GM18873 (cell line): ENCODE results near the gene PLA2G2D.
"Not testable (repeated sequence)": the region's sequence is repeated elsewhere in the genome, so short reads cannot be mapped to it uniquely, and the experiment has no call there.

Experiments
- ATAC-seq: cut with Tn5 transposase; IDR thresholded peaks from one replicate; pipeline ENCODE4 v1.9.1; 2021; ENCODE audit warnings: mild to moderate bottlenecking, moderate library complexity, moderate number of reproducible peaks; ENCODE audit not compliant: unreplicated experiment, low FRiP score

Gene PLA2G2D

GRCh38 chr1:20143734-20144565 lies 24.6 kb upstream of the PLA2G2D start:
- ATAC-seq = no peak

GRCh38 chr1:20143318-20143717 lies 24.0 kb upstream of the PLA2G2D start:
- no peak for ATAC-seq

- no peak for ATAC-seq
Measured at GRCh38 chr1:20142001-20142710, 22.8 kb upstream of the PLA2G2D start.

- ATAC-seq = no peak
Measured at GRCh38 chr1:20141466-20141865, 22.1 kb upstream of the PLA2G2D start.

- no peak for ATAC-seq
Measured at GRCh38 chr1:20141001-20141400, 21.7 kb upstream of the PLA2G2D start.

- no peak for ATAC-seq
Measured at GRCh38 chr1:20139776-20140612, 20.7 kb upstream of the PLA2G2D start.

GRCh38 chr1:20138961-20139550 lies 19.7 kb upstream of the PLA2G2D start, which contains the start of gene PLA2G2F:
Gene PLA2G2F, plus strand, starts transcription at chr1:20139323. Its CDS starts 105 bp downstream, at chr1:20139428.
- ATAC-seq = no peak

- ATAC-seq = no peak
Measured at GRCh38 chr1:20138346-20138745, 19.0 kb upstream of the PLA2G2D start.

- no peak for ATAC-seq
Measured at GRCh38 chr1:20137604-20138003, 18.3 kb upstream of the PLA2G2D start.

GRCh38 chr1:20137055-20137454 lies 17.7 kb upstream of the PLA2G2D start:
- no peak for ATAC-seq

GRCh38 chr1:20136249-20136648 lies 16.9 kb upstream of the PLA2G2D start:
- ATAC-seq = no peak

GRCh38 chr1:20134995-20135394 lies 15.7 kb upstream of the PLA2G2D start:
- no peak for ATAC-seq

- ATAC-seq = not testable (repeated sequence)
Measured at GRCh38 chr1:20130518-20130917, 11.2 kb upstream of the PLA2G2D start.

GRCh38 chr1:20126806-20127440 lies 7.6 kb upstream of the PLA2G2D start:
- no peak for ATAC-seq

GRCh38 chr1:20126041-20126805 lies 6.9 kb upstream of the PLA2G2D start:
- no peak for ATAC-seq

- ATAC-seq = no peak
Measured at GRCh38 chr1:20125100-20125499, 5.8 kb upstream of the PLA2G2D start.

- ATAC-seq = no peak
Measured at GRCh38 chr1:20124456-20125057, 5.2 kb upstream of the PLA2G2D start.

- no peak for ATAC-seq
Measured at GRCh38 chr1:20123722-20124455, 4.6 kb upstream of the PLA2G2D start.
